H1 (cell line): ENCODE measurements around the gene PPARA. TPM values are rescaled to one million over a fixed set of nuclear protein-coding genes. Genes with fewer than 3 reads are reported as not detected.

Experiments
- CTCF ChIA-PET: fragments of 300-600 bp; sonication (Branson Sonifier 250); formaldehyde crosslinking; loops from one replicate; lab custom pipeline; 2021; ENCODE audit not compliant: partially characterized antibody; lab: Charles Lee
- POLR2A ChIA-PET: fragments of 300-600 bp; sonication (Branson Sonifier 250); formaldehyde crosslinking; loops from one replicate; lab custom pipeline; 2021; ENCODE audit warnings: inconsistent platforms; ENCODE audit not compliant: partially characterized antibody; lab: Charles Lee
- DNase-seq, 2 experiments: peaks; one replicate each; pipeline versions ENCODE4 v3.0.0 to v3.0.0-alpha.2; 2010 to 2022; ENCODE audit warnings: low spot score in 2 of 2, low read depth in 1 of 2, mixed read lengths in 1 of 2
- FAIRE-seq: peaks from 2 replicates; lab custom pipeline; 2011; peaks lifted over from hg19 to GRCh38; lab: Jason Lieb, UNC
- H2AFZ ChIP-seq: 2 replicates; pipeline ENCODE4 v1.8.1; 2012; ENCODE audit warnings: low read length, inconsistent platforms
- H2AK5ac ChIP-seq: 2 replicates; pipeline ENCODE4 v1.6.1; 2013; ENCODE audit warnings: low read depth, low read length
- H2BK120ac ChIP-seq: replicated peaks from 2 replicates; pipeline ENCODE3; 2013; ENCODE audit warnings: low read depth, low read length, inconsistent platforms
- H2BK12ac ChIP-seq: 2 replicates; pipeline ENCODE4 v1.6.1; 2013; ENCODE audit warnings: low read depth, low read length
- H2BK15ac ChIP-seq: 2 replicates; pipeline ENCODE4 v1.6.1; 2013; ENCODE audit warnings: low read length
- H2BK20ac ChIP-seq: 2 replicates; pipeline ENCODE4 v1.6.1; 2013; ENCODE audit warnings: low read length
- H2BK5ac ChIP-seq: 2 replicates; pipeline ENCODE4 v1.6.1; 2013; ENCODE audit warnings: low read depth, low read length
- H3K14ac ChIP-seq: 2 replicates; pipeline ENCODE4 v1.6.1; 2013; ENCODE audit warnings: inconsistent platforms; ENCODE audit not compliant: insufficient read length
- H3K18ac ChIP-seq: 2 replicates; pipeline ENCODE4 v1.6.1; 2013; ENCODE audit warnings: low read length; ENCODE audit errors: extremely low read depth
- H3K23ac ChIP-seq: 2 replicates; pipeline ENCODE4 v1.6.1; 2013; ENCODE audit warnings: inconsistent platforms; ENCODE audit not compliant: insufficient read length
- H3K23me2 ChIP-seq: 2 replicates; pipeline ENCODE4 v1.6.1; 2013; ENCODE audit warnings: low read depth, low read length
- H3K27ac ChIP-seq: 2 replicates; pipeline ENCODE4 v1.6.1; 2011; ENCODE audit warnings: low read depth, low read length, inconsistent platforms
- H3K27me3 ChIP-seq, 4 experiments: replicated peaks in 1 of 4; 1 replicate in 1 of 4; 2 replicates in 3 of 4; pipeline versions ENCODE4 v1.6.1 to v1.8.1; 2011 to 2013; ENCODE audit warnings: low read length in 3 of 4, mild to moderate bottlenecking in 3 of 4, inconsistent platforms in 2 of 4, mixed read lengths in 2 of 4, moderate library complexity in 1 of 4; ENCODE audit not compliant: control insufficient read depth in 3 of 4, insufficient read depth in 3 of 4; ENCODE audit errors: extremely low read depth in 1 of 4
- H3K36me3 ChIP-seq, 4 experiments: 2 replicates each; pipeline versions ENCODE4 v1.6.1 to v1.8.1; 2011 to 2013; ENCODE audit warnings: mild to moderate bottlenecking in 4 of 4, low read length in 3 of 4, moderate library complexity in 2 of 4, control low read depth in 1 of 4, inconsistent platforms in 1 of 4; ENCODE audit not compliant: insufficient read depth in 4 of 4, control insufficient read depth in 2 of 4
- H3K4ac ChIP-seq: replicated peaks from 2 replicates; pipeline ENCODE3; 2013; ENCODE audit warnings: low read length, low read depth, mixed read lengths, inconsistent platforms; ENCODE audit not compliant: insufficient read length
- H3K4me1 ChIP-seq, 4 experiments: replicated peaks in 1 of 4; 1 replicate in 1 of 4; 2 replicates in 3 of 4; pipeline versions ENCODE4 v1.6.1 to v1.8.1; 2011 to 2013; ENCODE audit warnings: low read length in 3 of 4, inconsistent platforms in 2 of 4, mixed read lengths in 1 of 4; ENCODE audit not compliant: insufficient read depth in 4 of 4, control insufficient read depth in 3 of 4
- H3K4me2 ChIP-seq, 2 experiments: 2 replicates each; pipeline versions ENCODE4 v1.6.1 to v1.8.1; 2011 to 2013; ENCODE audit warnings: low read depth in 2 of 2, low read length in 2 of 2, control low read depth in 1 of 2, inconsistent platforms in 1 of 2, mild to moderate bottlenecking in 1 of 2; ENCODE audit not compliant: insufficient read depth in 1 of 2
- H3K4me3 ChIP-seq, 4 experiments: fragments of 200-600, 300-600 bp in 1 of 4; sonication (generic), shearing (Covaris generic), sonication (Bioruptor Twin) in 1 of 4; 2 replicates each; pipeline versions ENCODE4 v1.5.1 to v1.8.1; 2011 to 2016; ENCODE audit warnings: low read length in 4 of 4, low read depth in 3 of 4, control low read depth in 2 of 4, inconsistent platforms in 2 of 4, mild to moderate bottlenecking in 2 of 4, mixed read lengths in 1 of 4, moderate library complexity in 1 of 4; ENCODE audit not compliant: insufficient read depth in 2 of 4; ENCODE audit errors: extremely low read depth in 1 of 4
- H3K56ac ChIP-seq: replicated peaks from 2 replicates; pipeline ENCODE3; 2013; ENCODE audit warnings: low read depth, mild to moderate bottlenecking, mixed read lengths, low read length, inconsistent platforms; ENCODE audit not compliant: insufficient read length
- H3K79me1 ChIP-seq: 2 replicates; pipeline ENCODE4 v1.6.1; 2013; ENCODE audit warnings: low read depth, low read length, control low read depth
- H3K79me2 ChIP-seq, 2 experiments: 2 replicates each; pipeline versions ENCODE4 v1.6.1 to v1.8.1; 2012 to 2013; ENCODE audit warnings: low read length in 2 of 2, mild to moderate bottlenecking in 2 of 2, inconsistent platforms in 1 of 2; ENCODE audit not compliant: insufficient read depth in 2 of 2, control insufficient read depth in 1 of 2
- H3K9ac ChIP-seq, 4 experiments: replicated peaks in 1 of 4; 1 replicate in 1 of 4; 2 replicates in 3 of 4; pipeline versions ENCODE4 v1.6.1 to v1.8.1; 2011 to 2013; ENCODE audit warnings: low read depth in 3 of 4, low read length in 3 of 4, control low read depth in 2 of 4, mild to moderate bottlenecking in 2 of 4, moderate library complexity in 2 of 4, inconsistent platforms in 1 of 4; ENCODE audit errors: extremely low read depth in 1 of 4
- H3K9me3 ChIP-seq, 2 experiments: 2 replicates each; pipeline versions ENCODE4 v1.6.1 to v1.8.1; 2012 to 2013; ENCODE audit warnings: mild to moderate bottlenecking in 2 of 2, moderate library complexity in 2 of 2, control low read depth in 1 of 2, inconsistent platforms in 1 of 2, low read depth in 1 of 2, low read length in 1 of 2, mixed read lengths in 1 of 2; ENCODE audit not compliant: insufficient read depth in 2 of 2
- H4K20me1 ChIP-seq, 2 experiments: replicated peaks in 1 of 2; 2 replicates each; pipeline versions ENCODE3 to v1.8.1; 2011 to 2013; ENCODE audit warnings: inconsistent platforms in 2 of 2, low read length in 2 of 2, mild to moderate bottlenecking in 1 of 2; ENCODE audit not compliant: insufficient read depth in 2 of 2, control insufficient read depth in 1 of 2
- H4K5ac ChIP-seq: 2 replicates; pipeline ENCODE4 v1.6.1; 2013; ENCODE audit warnings: low read length, low read depth, mixed read lengths, inconsistent platforms; ENCODE audit not compliant: insufficient read length
- H4K8ac ChIP-seq: 2 replicates; pipeline ENCODE4 v1.8.0; 2013; ENCODE audit warnings: mild to moderate bottlenecking, moderate library complexity, low read length, inconsistent platforms; ENCODE audit not compliant: insufficient read depth; ENCODE audit errors: extremely low read depth
- H4K91ac ChIP-seq: replicated peaks from 2 replicates; pipeline ENCODE3; 2013; ENCODE audit warnings: low read length, mixed read lengths, inconsistent platforms; ENCODE audit not compliant: insufficient read length
- ASH2L ChIP-seq: fragments of 200-600, 300-600 bp; sonication (generic); IDR thresholded peaks from one replicate; pipeline ENCODE4 v1.7.1; 2017; ENCODE audit warnings: low read length
- BACH1 ChIP-seq: IDR thresholded peaks from 2 replicates; pipeline ENCODE4 v1.6.1; 2012; ENCODE audit warnings: low read length, improper control_type of control experiment
- BRCA1 ChIP-seq: IDR thresholded peaks from 2 replicates; pipeline ENCODE4 v1.6.1; 2012; ENCODE audit warnings: low read depth, low read length, improper control_type of control experiment
- CHD1 ChIP-seq: IDR thresholded peaks from 2 replicates; pipeline ENCODE4 v1.6.1; 2012; ENCODE audit warnings: low read depth, low read length, improper control_type of control experiment
- EGR1 ChIP-seq: IDR thresholded peaks from 2 replicates; pipeline ENCODE4 v1.6.1; 2011; ENCODE audit warnings: low read depth, low read length, borderline replicate concordance
- GABPA ChIP-seq: IDR thresholded peaks from 2 replicates; pipeline ENCODE4 v1.6.1; 2011; ENCODE audit warnings: mild to moderate bottlenecking, low read length, moderate library complexity, borderline replicate concordance; ENCODE audit not compliant: insufficient read depth
- JUND ChIP-seq: IDR thresholded peaks from 2 replicates; pipeline ENCODE4 v1.6.1; 2011; ENCODE audit warnings: mild to moderate bottlenecking, improper control_type of control experiment, low read length
- MAFK ChIP-seq: IDR thresholded peaks from 2 replicates; pipeline ENCODE4 v1.6.1; 2012; ENCODE audit warnings: low read depth, mild to moderate bottlenecking, improper control_type of control experiment, low read length
- TAF1 ChIP-seq: IDR thresholded peaks from 2 replicates; pipeline ENCODE4 v1.6.1; 2011; ENCODE audit warnings: mild to moderate bottlenecking, low read depth, low read length
- WGBS, 2 experiments: shearing (Covaris generic) in 1 of 2; methylation state at CpG; one replicate each; pipeline versions ENCODE4 v1.1.6 to v1.1.7; 2013 to 2015; ENCODE audit warnings: low lambda C conversion rate in 2 of 2, mixed read lengths in 2 of 2, inconsistent platforms in 1 of 2, low coverage in 1 of 2, missing lambda C conversion rate in 1 of 2; ENCODE audit not compliant: insufficient replicate concordance in 2 of 2, insufficient coverage in 1 of 2, insufficient read length in 1 of 2; ENCODE audit errors: extremely low coverage in 1 of 2, missing lambda C conversion rate in 1 of 2; 5-methylcytosine and 5-hydroxymethylcytosine counted together
- polyA plus RNA-seq, 7 experiments: library from polyadenylated mRNA; depleted of rRNA in 3 of 7; stranded (reverse) in 5 of 7; unstranded in 2 of 7; fragments of >200 nt in 5 of 7; fragments of 200-250 nt in 2 of 7; gene quantifications; 1 replicate in 5 of 7; 2 replicates in 1 of 7; 4 replicates in 1 of 7; pipeline versions ENCODE4 v1.2.1 to v1.2.3, GENCODE V29; 2011 to 2013; ENCODE audit warnings: missing spikeins in 2 of 7, mixed read lengths in 2 of 7
- total RNA-seq: library from RNA; stranded (reverse); fragmentation: NEBNext Ultra II Directional; extraction: Animal tissue kit (Norgen Biotek cat#: 25700); gene quantifications from 2 replicates; pipeline ENCODE4 v1.2.1, GENCODE V29; 2021

PPARA gene
- total and polyA plus RNA-seq, 2 of the 8 experiments (the other 6 are each of a cell fraction or from before 2014, with no cell fraction given), result 3.1 to 8.2 TPM

GRCh38 chr22:46159212-46159611 is 8.9 kb downstream of the PPARA start:
- Histone ChIP-seq H4K91ac (no peak overlapping the region), H3K36me3 (no peaks in the 10 kb centered on the region)
- TF ChIP-seq GABPA (no peak), CHD1 (no peak), BRCA1 (no peak), ASH2L (no peak), BACH1 (no peak), JUND (no peak), EGR1 (no peak), TAF1 (no peak), MAFK (no peak)
- TF ChIP-seq, all 59 proteins: peak for 0
- Histone ChIP-seq H2BK15ac (no peak overlapping the region), H2BK20ac (no peak overlapping the region), H3K27ac (no peak overlapping the region), H3K4me1 (no peaks in the 10 kb centered on the region), H4K8ac (no peak overlapping the region), H3K79me2 (no peaks in the 10 kb centered on the region), H3K14ac (no peak overlapping the region), H2BK12ac (no peak overlapping the region), H2BK120ac (no peak overlapping the region), H3K18ac (no peak overlapping the region), H3K23me2 (no peaks in the 10 kb centered on the region), H3K4me3 (no peak overlapping the region), H3K9me3 (no peaks in the 10 kb centered on the region), H4K5ac (no peak overlapping the region), H3K4me2 (no peak overlapping the region), H2AK5ac (no peak overlapping the region), H3K4ac (no peak overlapping the region), H2AFZ (no peak overlapping the region), H3K23ac (no peak overlapping the region), H3K9ac (no peak overlapping the region), H3K56ac (no peak overlapping the region), H3K79me1 (no peaks in the 10 kb centered on the region), H4K20me1 (peaks cover 1 to 3% of the 10 kb centered on the region in 2 experiments), H3K27me3 (peaks cover 0 to 2% (median 0%) of the 10 kb centered on the region in 4 experiments; a peak in 1 of 7 replicates), H2BK5ac (no peak overlapping the region)
- CTCF ChIA-PET, result no interaction called here
- no peak for DNase-seq
- FAIRE-seq, result no peak
- WGBS, 2 experiments, result 91% methylated on average over 7 of the region's 7 CpGs; no CpG with 5 or more reads in 1 of the 2 experiments
- POLR2A ChIA-PET, result no interaction called here
